ENCODE measurements around the gene PRR23E.

- no peak for TF ChIP-seq POLR2A (IDR thresholded peaks at IDR 0.05)
- TF ChIP-seq CTCF (IDR thresholded peaks at IDR 0.05) = no peak
Observed at GRCh38 chr3:127175272-127175671, 17.7 kb upstream of the PRR23E start.
